Kidney (tissue), 14 donors: ENCODE data around the gene HIBADH. TPM values are rescaled to one million over a fixed set of nuclear protein-coding genes. Genes with fewer than 3 reads are reported as not detected.

ENCODE experiments used
- DNase-seq, 5 donors: peaks; one replicate each; pipeline ENCODE4 v3.0.0-alpha.2; 2013 to 2020
- FAIRE-seq: peaks from 2 replicates; lab custom pipeline; 2012; peaks lifted over from hg19 to GRCh38; lab: Jason Lieb, UNC
- H3K27ac ChIP-seq, 2 donors: one replicate each; pipeline ENCODE4 v1.7.0; 2013; ENCODE audit warnings: low read depth in 2 of 2, low read length in 2 of 2, inconsistent platforms in 1 of 2
- H3K27me3 ChIP-seq: one replicate; pipeline ENCODE4 v1.7.1; 2013; ENCODE audit warnings: low read length, inconsistent platforms; ENCODE audit not compliant: control insufficient read depth, insufficient read depth
- H3K36me3 ChIP-seq, 3 donors: one replicate each; pipeline versions ENCODE4 v1.7.0 to v1.7.1; 2013; ENCODE audit warnings: low read length in 3 of 3, control low read depth in 1 of 3, inconsistent platforms in 1 of 3; ENCODE audit not compliant: insufficient read depth in 3 of 3, control insufficient read depth in 2 of 3
- H3K4me1 ChIP-seq, 3 donors: one replicate each; pipeline versions ENCODE4 v1.7.0 to v1.7.1; 2013; ENCODE audit warnings: low read length in 3 of 3, inconsistent platforms in 1 of 3, low read depth in 1 of 3; ENCODE audit not compliant: control insufficient read depth in 2 of 3, insufficient read depth in 2 of 3
- H3K4me3 ChIP-seq, 3 donors: one replicate each; pipeline versions ENCODE4 v1.7.0 to v1.8.1; 2013; ENCODE audit warnings: low read length in 3 of 3, control low read depth in 1 of 3, inconsistent platforms in 1 of 3
- H3K9ac ChIP-seq, 3 donors: one replicate each; pipeline versions ENCODE4 v1.7.0 to v1.7.1; 2013; ENCODE audit warnings: low read length in 3 of 3, control low read depth in 1 of 3, inconsistent platforms in 1 of 3
- H3K9me3 ChIP-seq, 3 donors: one replicate each; pipeline versions ENCODE4 v1.7.0 to v1.7.1; 2013; ENCODE audit warnings: low read length in 3 of 3, control low read depth in 1 of 3, inconsistent platforms in 1 of 3; ENCODE audit not compliant: control insufficient read depth in 2 of 3, insufficient read depth in 1 of 3
- intact Hi-C: fragments of 100-400 bp; cut with DNase I; formaldehyde crosslinking; loops from one replicate; pipeline ENCODE4 v1.11.1; 2022
- polyA plus RNA-seq: library from polyadenylated mRNA; stranded (reverse); fragments of 350-450 nt; fragmentation: Illumina TruSeq; extraction: RNeasy Lipid Tissue Mini Kit (QIAGEN cat#74804); gene quantifications from one replicate; pipeline ENCODE4 v1.2.3, GENCODE V29; 2014; ENCODE audit warnings: low read depth, low replicate concordance; ENCODE audit not compliant: insufficient read depth
- total RNA-seq: library from RNA; stranded (reverse); fragmentation: NEBNext Ultra II Directional; extraction: Animal tissue kit (Norgen Biotek cat#: 25700); gene quantifications from one replicate; pipeline ENCODE4 v1.2.1, GENCODE V29; 2021
- TF ChIP-seq, protein P1 (sequence below): IDR thresholded peaks from 3 replicates; pipeline ENCODE4 v1.5.1; 2012; ENCODE audit warnings: mild to moderate bottlenecking, moderate library complexity, borderline replicate concordance; ENCODE audit not compliant: insufficient read depth; ENCODE audit errors: extremely low read depth
- donor health status: control.
- donor health status: control.
- donor health status: control.
- donor health status: control.
- donor health status: control.
- donor health status: DM: yes; HTN: yes; CAD: no.
- donor health status: Normal renal cell carcinoma (clear cell type).

HIBADH gene
- total and polyA plus RNA-seq, 2 donors from 2014 or later: 42.6 to 160 TPM

DNA sequence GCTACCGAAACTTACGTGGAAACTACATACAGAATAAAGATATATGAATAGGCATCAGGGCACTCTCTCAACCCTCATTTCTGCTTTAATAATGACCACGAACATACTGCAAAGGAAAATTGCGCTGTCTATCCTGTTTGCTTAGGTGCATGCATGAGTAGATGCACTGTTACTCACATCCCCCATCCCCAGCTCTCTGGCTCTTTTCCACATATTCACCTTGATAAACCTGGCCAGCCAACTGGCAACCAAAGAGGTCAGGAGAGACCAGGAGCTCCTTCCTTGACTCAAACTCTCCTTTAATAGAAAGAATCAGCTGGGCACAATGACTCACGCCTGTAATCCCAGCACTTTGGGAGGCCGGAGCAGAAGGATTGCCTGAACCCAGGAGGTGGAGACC lies 29.6 kb downstream of the HIBADH start:
- intact Hi-C loops: no loop called here
- Histone ChIP-seq H3K27ac (no peak overlapping the region), H3K9me3 (no peaks in the 10 kb centered on the region), H3K4me1 (no peaks in the 10 kb centered on the region), H3K36me3 (no peaks in the 10 kb centered on the region), H3K27me3 (no peaks in the 10 kb centered on the region), H3K9ac (no peak overlapping the region), H3K4me3 (no peak overlapping the region)
- no peak for FAIRE-seq
- TF ChIP-seq, protein P1, sequence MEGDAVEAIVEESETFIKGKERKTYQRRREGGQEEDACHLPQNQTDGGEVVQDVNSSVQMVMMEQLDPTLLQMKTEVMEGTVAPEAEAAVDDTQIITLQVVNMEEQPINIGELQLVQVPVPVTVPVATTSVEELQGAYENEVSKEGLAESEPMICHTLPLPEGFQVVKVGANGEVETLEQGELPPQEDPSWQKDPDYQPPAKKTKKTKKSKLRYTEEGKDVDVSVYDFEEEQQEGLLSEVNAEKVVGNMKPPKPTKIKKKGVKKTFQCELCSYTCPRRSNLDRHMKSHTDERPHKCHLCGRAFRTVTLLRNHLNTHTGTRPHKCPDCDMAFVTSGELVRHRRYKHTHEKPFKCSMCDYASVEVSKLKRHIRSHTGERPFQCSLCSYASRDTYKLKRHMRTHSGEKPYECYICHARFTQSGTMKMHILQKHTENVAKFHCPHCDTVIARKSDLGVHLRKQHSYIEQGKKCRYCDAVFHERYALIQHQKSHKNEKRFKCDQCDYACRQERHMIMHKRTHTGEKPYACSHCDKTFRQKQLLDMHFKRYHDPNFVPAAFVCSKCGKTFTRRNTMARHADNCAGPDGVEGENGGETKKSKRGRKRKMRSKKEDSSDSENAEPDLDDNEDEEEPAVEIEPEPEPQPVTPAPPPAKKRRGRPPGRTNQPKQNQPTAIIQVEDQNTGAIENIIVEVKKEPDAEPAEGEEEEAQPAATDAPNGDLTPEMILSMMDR: no peak
- DNase-seq: no peak

DNA sequence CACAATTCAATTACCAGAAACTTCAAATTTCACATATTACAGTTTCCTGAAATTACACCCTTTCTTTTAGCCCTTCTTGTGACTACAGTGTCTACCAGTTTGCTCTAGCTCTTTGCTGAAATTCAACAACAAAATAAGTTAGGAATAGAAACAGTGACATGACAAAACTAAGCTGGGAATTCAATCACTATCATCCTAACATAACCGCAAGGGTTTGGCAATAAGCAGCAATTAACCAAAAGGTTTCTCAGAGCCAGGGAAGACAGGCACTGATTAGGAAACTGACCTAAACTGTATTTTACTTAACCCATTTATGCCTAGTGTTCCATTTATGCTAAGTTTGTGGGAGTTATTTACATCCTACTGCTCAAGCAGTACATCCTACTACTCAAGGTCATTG lies 31.3 kb downstream of the HIBADH start:
- no peaks in the 10 kb centered on the region for H3K36me3 ChIP-seq
- intact Hi-C loops: no loop called here
- no peaks in the 10 kb centered on the region for H3K9me3 ChIP-seq
- H3K27ac ChIP-seq: no peak overlapping the region
- no peak overlapping the region for H3K4me3 ChIP-seq
- no peak overlapping the region for H3K9ac ChIP-seq
- TF ChIP-seq, protein P1: no peak
- H3K4me1 ChIP-seq: no peaks in the 10 kb centered on the region
- FAIRE-seq: no peak
- no peak for DNase-seq
- H3K27me3 ChIP-seq: no peaks in the 10 kb centered on the region

DNA sequence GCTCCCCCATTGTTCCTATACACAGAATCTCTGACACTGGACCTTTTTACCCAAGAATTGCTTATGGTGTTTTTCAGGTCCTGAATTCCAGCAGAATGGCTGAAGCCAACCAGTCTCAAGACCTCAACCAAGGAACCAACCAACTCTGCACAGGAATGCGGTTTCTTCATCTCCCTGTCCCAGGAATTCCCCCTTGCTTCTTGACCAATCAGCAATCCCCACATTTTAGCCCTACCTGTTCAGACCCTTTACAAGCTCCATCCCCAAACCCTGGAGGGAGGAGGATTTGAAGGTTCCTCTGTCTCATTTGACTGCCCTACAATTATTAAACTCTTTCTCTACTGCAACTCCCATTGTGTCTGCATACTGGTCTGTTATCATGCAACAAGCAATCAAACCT lies 35.5 kb downstream of the HIBADH start:
- Histone ChIP-seq H3K27me3 (no peaks in the 10 kb centered on the region), H3K9me3 (peaks cover 0 to 6% (median 0%) of the 10 kb centered on the region in 3 donors), H3K4me1 (no peaks in the 10 kb centered on the region), H3K9ac (no peak overlapping the region), H3K4me3 (no peak overlapping the region), H3K27ac (no peak overlapping the region), H3K36me3 (no peaks in the 10 kb centered on the region)
- DNase-seq: no peak
- TF ChIP-seq, protein P1: no peak
- no peak for FAIRE-seq
- intact Hi-C loops: no loop called here

DNA sequence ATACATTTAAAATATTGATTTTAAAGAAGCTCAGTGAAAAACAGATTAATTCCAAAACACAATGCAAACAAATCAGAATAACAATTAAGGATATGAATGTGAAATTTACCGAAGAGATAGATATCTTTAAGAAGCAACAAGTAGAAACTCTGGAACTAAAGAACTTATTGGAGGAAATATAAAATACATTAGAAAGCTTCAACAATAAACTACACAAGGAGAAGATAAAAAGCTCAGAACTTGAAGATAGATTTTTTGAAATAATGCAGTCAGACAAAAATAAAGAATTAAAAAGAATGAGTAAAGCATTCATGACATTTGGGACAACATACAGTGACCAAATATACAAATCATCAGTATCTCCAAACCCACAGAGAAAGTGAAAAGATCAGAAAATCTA lies 43.2 kb downstream of the HIBADH start:
- Histone ChIP-seq H3K9ac (no peak overlapping the region), H3K36me3 (peaks cover 0 to 7% (median 0%) of the 10 kb centered on the region in 3 donors), H3K4me3 (no peak overlapping the region), H3K27me3 (no peaks in the 10 kb centered on the region), H3K27ac (no peak overlapping the region), H3K9me3 (peaks cover 6 to 26% (median 9%) of the 10 kb centered on the region in 3 donors), H3K4me1 (no peaks in the 10 kb centered on the region)
- TF ChIP-seq, protein P1: no peak
- DNase-seq (no peak), FAIRE-seq (no peak)
- intact Hi-C loops: no loop called here
